WTC11 (cell line): ENCODE results near the gene HBD.

Source experiments
- CREB1 ChIP-seq: sonication (generic); formaldehyde crosslinking; IDR thresholded peaks from 2 replicates; pipeline ENCODE4 v1.8.0; 2023; ENCODE audit warnings: mild to moderate bottlenecking, missing genetic modification reagents
- CREM ChIP-seq: sonication (generic); formaldehyde crosslinking; IDR thresholded peaks from 2 replicates; pipeline ENCODE4 v1.8.1; 2022; ENCODE audit warnings: mild to moderate bottlenecking, missing genetic modification reagents, moderate library complexity
- CTCF ChIP-seq: fragments of 200-600 bp; IDR thresholded peaks from 2 replicates; pipeline ENCODE4 v1.8.0; 2022; ENCODE audit warnings: antibody characterized with exemption
- ELF4 ChIP-seq: sonication (generic); formaldehyde crosslinking; IDR thresholded peaks from 2 replicates; pipeline ENCODE4 v1.8.1; 2022; ENCODE audit warnings: low read depth, mild to moderate bottlenecking, moderate library complexity, missing genetic modification reagents
- ESRRA ChIP-seq: sonication (generic); formaldehyde crosslinking; IDR thresholded peaks from 2 replicates; pipeline ENCODE4 v1.8.1; 2022; ENCODE audit warnings: mild to moderate bottlenecking, missing genetic modification reagents, borderline replicate concordance
- FOXK1 ChIP-seq: sonication (generic); formaldehyde crosslinking; IDR thresholded peaks from 2 replicates; pipeline ENCODE4 v1.8.0; 2022; ENCODE audit warnings: mild to moderate bottlenecking, moderate library complexity, missing genetic modification reagents
- IRF1 ChIP-seq: sonication (generic); formaldehyde crosslinking; IDR thresholded peaks from 2 replicates; pipeline ENCODE4 v1.8.0; 2023; ENCODE audit warnings: missing genetic modification reagents
- JUN ChIP-seq: sonication (generic); formaldehyde crosslinking; IDR thresholded peaks from 2 replicates; pipeline ENCODE4 v1.8.0; 2023; ENCODE audit warnings: mild to moderate bottlenecking, missing genetic modification reagents
- SP1 ChIP-seq: sonication (generic); formaldehyde crosslinking; conservative IDR thresholded peaks from 2 replicates; pipeline ENCODE4 v1.8.1; 2022; ENCODE audit warnings: missing genetic modification reagents
- ZBTB21 ChIP-seq: sonication (generic); formaldehyde crosslinking; IDR thresholded peaks from 2 replicates; pipeline ENCODE4 v1.8.1; 2023; ENCODE audit warnings: mild to moderate bottlenecking, missing genetic modification reagents, borderline replicate concordance
- ZNF138 ChIP-seq: sonication (generic); formaldehyde crosslinking; conservative IDR thresholded peaks from 2 replicates; pipeline ENCODE4 v1.8.1; 2022; ENCODE audit warnings: mild to moderate bottlenecking, moderate library complexity, missing genetic modification reagents
- TF ChIP-seq, protein P1 (sequence below): sonication (generic); formaldehyde crosslinking; IDR thresholded peaks from 2 replicates; pipeline ENCODE4 v1.8.1; 2023; ENCODE audit warnings: mild to moderate bottlenecking, missing genetic modification reagents
- TF ChIP-seq, protein P2 (sequence below): sonication (generic); formaldehyde crosslinking; IDR thresholded peaks from 2 replicates; pipeline ENCODE4 v1.8.1; 2022; ENCODE audit warnings: mild to moderate bottlenecking, missing genetic modification reagents, moderate library complexity, borderline replicate concordance
- TF ChIP-seq, protein P3 (sequence below): sonication (generic); formaldehyde crosslinking; IDR thresholded peaks from 2 replicates; pipeline ENCODE4 v1.8.0; 2022; ENCODE audit warnings: mild to moderate bottlenecking, missing genetic modification reagents

- TF ChIP-seq CTCF = no peak
- no peak for TF ChIP-seq ZBTB21 (CRISPR knock-in tag)
- TF ChIP-seq IRF1 (CRISPR knock-in tag) = no peak
- TF ChIP-seq SP1 (CRISPR knock-in tag) = no peak
- no peak for TF ChIP-seq CREM (CRISPR knock-in tag)
- TF ChIP-seq JUN (CRISPR knock-in tag) = no peak
- TF ChIP-seq FOXK1 (CRISPR knock-in tag) = no peak
- TF ChIP-seq ELF4 (CRISPR knock-in tag) = no peak
- TF ChIP-seq, protein P1, sequence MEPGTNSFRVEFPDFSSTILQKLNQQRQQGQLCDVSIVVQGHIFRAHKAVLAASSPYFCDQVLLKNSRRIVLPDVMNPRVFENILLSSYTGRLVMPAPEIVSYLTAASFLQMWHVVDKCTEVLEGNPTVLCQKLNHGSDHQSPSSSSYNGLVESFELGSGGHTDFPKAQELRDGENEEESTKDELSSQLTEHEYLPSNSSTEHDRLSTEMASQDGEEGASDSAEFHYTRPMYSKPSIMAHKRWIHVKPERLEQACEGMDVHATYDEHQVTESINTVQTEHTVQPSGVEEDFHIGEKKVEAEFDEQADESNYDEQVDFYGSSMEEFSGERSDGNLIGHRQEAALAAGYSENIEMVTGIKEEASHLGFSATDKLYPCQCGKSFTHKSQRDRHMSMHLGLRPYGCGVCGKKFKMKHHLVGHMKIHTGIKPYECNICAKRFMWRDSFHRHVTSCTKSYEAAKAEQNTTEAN (CRISPR knock-in tag) = no peak
- TF ChIP-seq, protein P2, sequence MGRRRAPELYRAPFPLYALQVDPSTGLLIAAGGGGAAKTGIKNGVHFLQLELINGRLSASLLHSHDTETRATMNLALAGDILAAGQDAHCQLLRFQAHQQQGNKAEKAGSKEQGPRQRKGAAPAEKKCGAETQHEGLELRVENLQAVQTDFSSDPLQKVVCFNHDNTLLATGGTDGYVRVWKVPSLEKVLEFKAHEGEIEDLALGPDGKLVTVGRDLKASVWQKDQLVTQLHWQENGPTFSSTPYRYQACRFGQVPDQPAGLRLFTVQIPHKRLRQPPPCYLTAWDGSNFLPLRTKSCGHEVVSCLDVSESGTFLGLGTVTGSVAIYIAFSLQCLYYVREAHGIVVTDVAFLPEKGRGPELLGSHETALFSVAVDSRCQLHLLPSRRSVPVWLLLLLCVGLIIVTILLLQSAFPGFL (CRISPR knock-in tag) = no peak
- TF ChIP-seq ZNF138 (CRISPR knock-in tag) = no peak
- no peak for TF ChIP-seq CREB1 (CRISPR knock-in tag)
- no peak for TF ChIP-seq ESRRA (CRISPR knock-in tag)
- TF ChIP-seq, protein P3, sequence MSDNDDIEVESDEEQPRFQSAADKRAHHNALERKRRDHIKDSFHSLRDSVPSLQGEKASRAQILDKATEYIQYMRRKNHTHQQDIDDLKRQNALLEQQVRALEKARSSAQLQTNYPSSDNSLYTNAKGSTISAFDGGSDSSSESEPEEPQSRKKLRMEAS (CRISPR knock-in tag) = no peak
Measured at GRCh38 chr11:5242208-5242607, 7.9 kb upstream of the HBD start.
